ENCODE data around the gene RBAK.
"Not testable (repeated sequence)": the region's sequence is repeated elsewhere in the genome, so short reads cannot be mapped to it uniquely, and the experiment has no call there.

RBAK gene

DNA sequence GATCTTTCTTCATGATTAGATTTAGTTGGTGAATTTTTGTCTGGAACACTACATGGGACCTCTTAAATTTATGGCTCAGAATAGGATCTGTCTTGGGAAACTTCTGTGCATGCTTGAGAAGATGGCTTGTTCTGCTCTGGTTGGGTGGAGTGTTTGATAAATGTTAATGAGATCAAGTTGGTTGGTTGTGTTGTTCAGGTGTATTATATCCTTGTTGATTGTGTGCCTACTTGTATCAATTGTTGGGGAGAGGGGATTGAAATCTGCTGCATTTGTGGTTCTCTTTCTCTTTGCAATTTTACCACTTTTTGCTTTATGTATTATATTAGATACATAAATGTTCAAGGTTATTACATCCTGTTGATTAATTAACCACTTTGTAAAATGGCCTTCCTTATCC, 6.1 kb downstream of the RBAK start:
- not testable (repeated sequence) for DNase-seq (ENCODE audit: low read depth)

DNA sequence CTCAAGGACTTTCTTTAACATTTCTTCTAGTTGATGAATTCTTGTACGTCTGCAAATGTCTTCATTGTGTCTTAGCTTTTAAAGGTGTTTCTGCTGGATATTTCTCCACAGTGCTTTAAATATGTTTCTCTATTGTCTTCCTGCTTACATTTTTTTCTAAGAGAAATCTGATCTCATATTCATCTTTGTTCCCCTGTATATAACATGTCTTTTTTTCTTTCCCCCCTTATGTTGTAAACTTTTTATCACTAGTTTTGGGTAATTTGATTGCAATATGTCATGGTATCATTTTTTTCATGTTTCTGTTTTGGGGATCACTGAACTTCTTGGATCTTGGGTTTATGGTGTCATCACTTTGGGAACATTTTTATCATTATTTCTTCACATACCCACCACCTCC, 7.5 kb downstream of the RBAK start:
- DNase-seq (ENCODE audit: low read depth) = no peak

DNA sequence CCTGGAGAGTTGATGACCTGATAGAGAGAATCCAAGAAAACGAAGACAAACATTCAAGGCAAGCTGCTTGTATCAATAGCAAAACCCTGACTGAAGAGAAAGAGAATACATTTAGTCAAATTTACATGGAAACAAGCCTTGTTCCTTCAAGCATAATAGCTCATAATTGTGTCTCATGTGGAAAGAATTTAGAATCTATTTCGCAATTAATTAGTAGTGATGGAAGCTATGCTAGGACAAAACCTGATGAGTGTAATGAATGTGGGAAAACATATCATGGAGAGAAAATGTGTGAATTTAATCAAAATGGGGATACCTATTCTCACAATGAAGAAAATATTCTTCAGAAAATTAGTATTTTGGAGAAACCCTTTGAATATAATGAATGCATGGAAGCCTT, 18.0 kb downstream of the RBAK start:
- no peak for DNase-seq (ENCODE audit: low read depth)

DNA sequence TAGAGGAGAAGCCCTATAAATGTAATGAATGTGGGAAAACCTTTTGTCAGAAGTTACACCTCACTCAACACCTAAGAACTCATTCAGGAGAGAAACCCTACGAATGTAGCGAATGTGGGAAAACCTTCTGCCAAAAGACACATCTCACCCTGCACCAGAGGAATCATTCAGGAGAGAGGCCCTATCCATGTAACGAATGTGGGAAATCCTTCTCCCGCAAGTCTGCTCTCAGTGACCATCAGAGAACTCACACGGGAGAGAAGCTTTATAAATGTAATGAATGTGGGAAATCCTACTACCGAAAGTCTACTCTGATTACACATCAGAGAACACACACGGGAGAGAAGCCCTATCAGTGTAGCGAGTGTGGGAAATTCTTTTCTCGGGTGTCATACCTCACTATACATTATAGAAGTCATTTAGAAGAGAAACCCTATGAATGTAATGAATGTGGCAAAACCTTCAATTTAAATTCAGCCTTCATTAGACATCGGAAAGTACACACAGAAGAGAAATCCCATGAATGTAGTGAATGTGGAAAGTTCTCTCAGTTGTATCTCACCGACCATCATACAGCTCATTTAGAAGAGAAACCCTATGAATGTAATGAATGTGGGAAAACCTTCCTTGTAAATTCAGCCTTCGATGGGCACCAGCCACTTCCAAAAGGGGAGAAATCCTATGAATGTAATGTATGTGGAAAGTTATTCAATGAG, 18.9 kb downstream of the RBAK start:
- DNase-seq (ENCODE audit: low read depth) = no peak

DNA sequence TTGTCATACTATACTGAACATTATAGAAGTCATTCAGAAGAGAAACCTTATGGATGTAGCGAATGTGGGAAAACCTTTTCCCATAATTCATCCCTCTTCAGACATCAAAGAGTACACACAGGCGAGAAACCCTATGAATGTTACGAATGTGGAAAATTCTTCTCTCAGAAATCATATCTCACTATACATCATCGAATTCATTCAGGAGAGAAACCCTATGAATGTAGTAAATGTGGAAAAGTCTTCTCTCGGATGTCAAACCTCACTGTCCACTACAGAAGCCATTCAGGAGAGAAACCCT, 19.4 kb downstream of the RBAK start:
- no peak for DNase-seq (ENCODE audit: low read depth)

DNA sequence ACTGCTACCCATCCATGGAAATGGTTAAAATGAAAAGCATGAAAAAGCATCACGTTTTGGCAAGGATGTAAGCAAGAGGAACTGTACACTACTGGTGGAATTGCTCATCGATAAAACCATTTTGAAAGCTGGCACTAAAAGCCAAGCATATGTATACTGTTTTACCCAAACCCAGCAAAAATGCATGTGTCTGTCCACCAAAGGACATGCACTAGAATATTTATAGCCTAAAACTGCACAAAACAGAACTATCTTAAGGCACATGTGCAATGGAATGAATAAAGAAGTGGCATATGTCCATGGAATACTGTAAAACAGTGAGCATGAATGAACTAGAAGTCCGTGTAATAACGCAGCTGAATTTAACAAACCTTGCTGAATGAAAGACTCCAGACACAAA, 22.9 kb downstream of the RBAK start:
- no peak for DNase-seq (ENCODE audit: low read depth)

DNA sequence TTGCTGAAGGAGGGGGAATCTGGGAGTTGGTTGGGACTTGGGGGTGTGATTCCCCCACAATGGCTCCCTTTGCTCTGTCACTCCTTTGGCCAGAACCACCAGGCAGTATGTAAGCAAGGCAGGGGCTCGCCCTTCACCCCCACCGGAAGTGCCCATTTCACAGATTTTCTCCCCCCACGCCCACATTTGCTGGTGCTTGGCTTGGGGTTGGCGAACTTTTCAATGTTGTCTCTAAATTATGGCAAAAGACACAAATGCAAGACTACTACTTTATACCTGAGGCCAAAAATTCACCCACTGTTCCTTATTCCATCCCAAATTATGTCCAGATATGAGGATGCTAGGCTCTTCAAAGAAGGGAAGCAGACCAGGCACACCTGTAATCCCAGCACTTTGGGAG, 24.5 kb downstream of the RBAK start:
- no peak for DNase-seq (ENCODE audit: low read depth)

DNA sequence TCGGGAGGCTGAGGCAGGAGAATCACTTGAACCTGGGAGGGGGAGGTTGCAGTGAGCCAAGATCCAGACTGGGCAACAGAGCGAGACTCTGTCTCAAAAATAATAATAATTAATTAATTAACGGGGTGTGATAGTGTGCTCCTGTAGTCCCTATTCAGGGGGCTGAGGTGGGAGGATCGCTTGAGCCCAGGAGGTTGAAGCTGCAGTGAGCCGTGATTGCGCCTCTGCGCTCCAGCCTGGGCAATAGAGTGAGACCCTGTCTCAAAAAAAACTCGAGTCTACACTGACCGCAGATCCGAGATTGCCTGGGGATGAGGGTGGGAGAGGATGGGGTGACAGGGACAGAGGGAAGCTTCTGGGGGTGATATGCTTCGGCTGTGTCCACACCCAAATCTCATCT, 29.5 kb downstream of the RBAK start:
- DNase-seq (ENCODE audit: low read depth) = not testable (repeated sequence)

DNA sequence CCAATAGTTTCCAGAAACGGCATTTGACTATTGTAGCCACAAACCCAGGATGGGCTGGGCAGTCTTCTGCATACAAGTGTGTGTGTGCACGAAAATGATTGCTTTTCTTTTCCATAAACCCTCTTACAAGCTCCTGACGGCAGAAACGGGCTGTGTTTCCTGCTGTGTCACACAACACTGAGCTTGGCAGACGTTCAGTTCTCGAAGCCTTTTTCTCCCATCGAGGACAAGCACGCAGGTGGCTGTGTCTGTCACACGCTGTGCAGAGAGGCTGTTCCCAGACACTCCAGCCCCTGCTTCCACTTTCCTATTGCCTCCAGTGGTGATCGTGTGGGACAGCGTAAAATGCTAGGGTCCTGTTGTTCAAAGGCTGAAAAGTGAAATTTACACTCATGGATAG, 32.1 kb downstream of the RBAK start:
- no peak for DNase-seq (ENCODE audit: low read depth)

DNA sequence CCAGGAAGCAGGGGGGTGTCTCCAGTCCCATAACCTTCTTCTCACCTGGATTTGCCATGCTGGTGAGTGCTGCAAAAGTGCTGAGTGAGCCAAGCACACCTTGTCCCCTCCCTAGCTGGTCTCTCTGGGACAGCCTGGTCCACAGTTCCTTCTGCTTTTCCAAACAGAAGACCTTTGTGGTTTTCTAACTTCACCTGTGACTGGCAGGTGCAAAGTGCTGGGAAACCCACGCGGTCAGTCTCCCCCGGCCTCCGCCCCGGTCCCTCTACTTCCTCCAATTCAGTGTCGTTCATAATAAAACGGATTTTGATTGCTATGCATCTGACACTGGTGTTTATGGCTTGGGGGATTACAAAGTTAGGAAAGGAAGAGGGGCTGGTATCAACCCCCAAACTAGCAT, 37.1 kb downstream of the RBAK start:
- no peak for DNase-seq (ENCODE audit: low read depth)

DNA sequence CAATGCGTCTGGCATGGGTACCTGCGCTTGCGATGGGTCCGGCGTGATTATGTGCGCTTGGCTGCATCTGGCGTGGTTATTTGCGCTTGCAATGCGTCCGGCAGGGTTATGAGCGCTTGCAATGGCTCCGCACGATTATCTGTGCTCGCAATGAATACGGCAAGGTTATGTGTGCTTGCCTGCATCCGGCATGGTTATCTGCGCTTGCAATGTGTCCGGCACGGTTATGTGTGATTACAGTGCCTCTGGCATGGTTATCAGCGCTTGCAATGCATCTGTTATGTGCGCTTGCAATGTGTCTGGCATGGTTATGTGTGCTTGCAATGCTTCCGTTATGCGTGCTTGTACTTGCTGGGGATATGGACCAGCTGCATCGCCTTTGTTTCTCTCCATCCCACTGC, 37.7 kb downstream of the RBAK start:
- DNase-seq (ENCODE audit: low read depth) = no peak

DNA sequence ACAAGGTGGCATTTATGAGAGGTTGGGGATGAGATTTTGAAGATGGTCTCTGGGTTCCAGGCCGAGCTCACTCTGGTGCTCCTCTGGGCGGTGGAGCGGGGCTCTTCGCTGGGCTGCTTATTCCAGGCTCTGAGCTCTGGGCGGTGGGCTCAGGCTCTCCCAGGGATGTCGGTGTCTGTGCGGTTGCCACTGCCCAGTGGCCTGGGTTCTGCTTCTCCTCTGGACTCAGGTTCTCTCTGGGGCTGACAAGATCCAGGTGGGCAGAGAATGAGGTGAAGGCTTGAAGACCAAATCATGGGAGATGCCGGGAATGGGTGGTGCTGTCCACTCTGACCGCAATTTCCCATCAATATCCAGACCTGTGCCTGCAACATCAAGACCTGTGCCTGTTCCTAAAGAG, 40.6 kb downstream of the RBAK start:
- no peak for DNase-seq (ENCODE audit: low read depth)

DNA sequence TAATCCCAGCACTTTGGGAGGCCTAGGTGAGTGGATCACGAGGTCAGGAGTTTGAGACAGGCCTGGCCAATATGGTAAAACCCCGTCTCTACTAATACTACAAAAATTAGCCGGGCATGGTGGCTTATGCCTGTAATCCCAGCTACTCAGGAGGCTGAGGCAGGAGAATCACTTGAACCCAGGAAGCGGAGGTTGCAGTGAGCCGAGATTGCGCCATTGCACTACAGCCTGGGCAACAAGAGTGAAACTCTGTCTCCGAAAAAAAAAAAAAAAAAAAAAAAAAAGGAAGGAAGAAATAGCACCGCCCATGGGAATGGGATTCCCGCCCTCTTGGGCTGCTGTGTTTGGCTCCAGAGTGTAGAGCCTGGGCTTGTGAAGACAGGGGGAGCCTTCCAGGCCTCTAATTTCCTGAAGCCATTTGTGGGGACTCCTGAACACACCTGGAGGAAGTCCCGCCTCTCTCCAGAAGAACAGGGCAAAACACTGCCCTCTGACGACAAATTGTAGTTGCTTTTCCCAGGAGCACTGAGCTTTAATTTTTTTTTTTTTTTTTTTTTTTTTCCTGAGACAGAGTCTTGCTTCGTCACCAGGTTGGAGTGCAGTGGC, 42.7 kb downstream of the RBAK start:
- DNase-seq (ENCODE audit: low read depth) = not testable (repeated sequence)

DNA sequence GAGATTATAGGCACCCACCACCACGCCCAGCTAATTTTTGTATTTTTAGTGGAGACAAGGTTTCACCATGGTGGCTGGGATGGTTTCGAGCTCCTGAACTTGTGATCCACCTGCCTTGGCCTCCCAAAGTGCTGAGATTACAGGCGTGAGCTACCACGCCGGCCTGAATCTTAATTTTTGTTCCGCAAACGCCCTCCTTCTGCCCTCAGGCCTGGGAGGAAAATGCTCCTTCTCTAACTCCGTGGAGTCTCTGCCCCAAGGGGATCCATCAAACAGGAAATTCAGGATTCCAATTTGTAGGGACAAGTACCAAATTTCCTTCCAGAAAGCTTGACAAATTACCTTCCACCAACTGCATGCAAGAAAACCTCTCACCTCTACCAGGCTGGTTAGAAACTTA, 43.2 kb downstream of the RBAK start:
- no peak for DNase-seq (ENCODE audit: low read depth)

DNA sequence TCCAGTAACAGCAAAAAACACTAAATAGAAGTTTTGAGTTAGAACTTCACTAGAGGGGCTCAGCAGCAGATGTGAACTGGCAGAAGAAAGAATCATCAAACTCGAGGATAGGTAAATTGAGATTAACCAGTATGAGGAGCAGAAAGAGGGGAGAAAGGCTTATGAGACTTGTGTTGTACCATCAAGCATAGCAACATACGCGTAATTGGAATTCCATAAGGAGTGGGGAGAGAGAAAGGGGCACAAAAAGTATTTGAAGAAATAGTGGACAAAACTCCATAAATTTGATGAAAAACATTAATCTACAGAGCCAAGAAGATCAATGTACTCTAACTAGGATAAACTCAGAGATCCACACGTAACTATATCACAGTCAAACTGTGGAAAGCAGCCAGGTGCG, 48.3 kb downstream of the RBAK start:
- DNase-seq (ENCODE audit: low read depth) = no peak

DNA sequence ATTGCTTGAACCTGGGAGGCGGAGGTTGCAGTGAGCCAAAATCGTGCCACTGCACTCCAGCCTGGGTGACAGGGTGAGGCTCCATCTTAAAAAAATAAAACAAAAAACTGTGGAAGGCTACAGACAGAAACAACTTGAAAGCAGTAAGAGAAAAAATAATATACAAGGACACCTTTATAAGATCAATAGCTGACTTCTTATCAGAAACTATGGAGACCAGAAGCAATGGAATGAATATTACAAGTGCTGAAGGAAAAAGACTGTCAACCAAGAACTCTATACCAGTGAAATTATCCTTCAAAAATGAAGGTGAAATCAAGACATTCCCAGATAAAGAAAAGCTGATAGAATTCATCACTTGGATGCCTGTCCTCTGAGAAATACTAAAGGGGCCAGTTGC, 49.0 kb downstream of the RBAK start:
- DNase-seq (ENCODE audit: low read depth) = no peak

DNA sequence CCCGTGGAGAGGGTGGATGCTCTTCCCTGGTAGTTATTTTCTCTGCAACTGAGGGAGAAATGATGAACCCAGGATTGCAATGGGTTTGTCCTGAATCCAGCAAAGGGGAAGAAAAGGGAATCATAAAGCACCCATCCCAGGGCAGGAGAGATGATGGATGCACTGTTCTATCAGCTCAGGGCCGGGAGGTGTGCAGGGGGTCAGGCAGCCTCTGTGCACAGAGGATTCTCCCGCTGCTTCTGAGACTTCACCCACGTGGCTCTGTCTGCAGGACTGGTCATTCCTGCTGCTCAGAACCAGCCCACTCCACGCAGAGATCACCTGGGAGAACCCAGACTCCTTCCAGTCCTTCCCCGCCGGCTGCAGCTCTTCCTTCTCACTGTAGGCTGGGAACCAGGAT, 70.7 kb downstream of the RBAK start:
- no peak for DNase-seq (ENCODE audit: low read depth)

DNA sequence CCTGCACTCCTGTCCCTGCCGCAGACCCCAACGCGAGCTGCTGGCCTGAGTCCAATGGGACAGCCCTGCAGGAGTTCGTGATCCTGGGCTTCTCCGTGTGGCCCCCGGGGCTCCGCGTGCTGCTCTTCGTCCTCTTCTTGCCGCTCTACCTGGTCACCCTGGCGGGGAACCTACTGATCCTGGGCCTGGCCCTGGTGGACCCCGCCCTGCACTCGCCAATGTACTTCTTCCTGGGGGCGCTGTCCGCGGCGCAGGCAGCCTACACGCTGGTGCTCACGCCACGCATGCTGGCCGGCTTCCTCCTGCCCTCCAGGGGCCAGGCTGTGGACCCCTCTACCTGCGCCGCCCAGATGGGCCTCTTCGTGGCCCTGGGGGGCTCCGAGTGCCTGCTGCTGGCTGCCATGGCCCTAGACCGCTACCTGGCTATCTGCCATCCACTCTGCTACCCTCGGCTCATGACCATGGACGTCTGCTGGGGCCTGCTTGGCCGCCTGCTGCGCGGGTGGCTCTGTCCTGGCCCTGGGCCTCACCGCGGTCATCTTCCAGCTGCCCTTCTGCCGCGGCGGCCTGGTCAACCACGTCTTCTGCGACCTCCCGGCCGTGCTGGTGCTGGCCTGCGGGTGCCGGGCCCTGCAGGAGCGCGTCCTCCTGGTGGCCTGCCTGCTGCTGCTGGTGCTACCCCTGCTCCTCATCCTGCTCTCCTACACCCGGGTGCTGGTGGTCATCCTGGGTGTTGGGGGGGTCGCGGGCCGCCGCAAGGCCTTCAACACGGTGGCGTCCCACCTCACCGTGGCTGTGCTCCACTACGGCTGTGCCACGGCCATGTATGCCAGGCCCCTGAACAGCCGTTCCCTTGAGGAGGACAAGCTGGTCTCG, 71.7 kb downstream of the RBAK start:
- DNase-seq (ENCODE audit: low read depth) = no peak
